HepG2 (cell line): Measurements from ENCODE around the gene TEX35. TPM values are rescaled to one million over a fixed set of nuclear protein-coding genes. Genes with fewer than 3 reads are reported as not detected.
A peak's percentile ranks its signal among the peaks of the same experiment; 100 is the strongest.

Experiments used
- ATF2 ChIP-seq: sonication (generic); formaldehyde crosslinking; IDR thresholded peaks from 2 replicates; pipeline ENCODE4 v1.4.0; 2020; ENCODE audit warnings: missing genetic modification reagents
- ATF7-NPFF ChIP-seq: sonication (generic); formaldehyde crosslinking; IDR thresholded peaks from 2 replicates; pipeline ENCODE4 v1.8.1; 2023; ENCODE audit warnings: mild to moderate bottlenecking, low read depth, missing genetic modification reagents, moderate library complexity
- CBX2 ChIP-seq, 2 experiments: fragments of 200-600 bp in 1 of 2; sonication (generic); formaldehyde crosslinking in 1 of 2; IDR thresholded peaks; 2 replicates each; pipeline versions ENCODE4 v1.7.0 to v1.8.1; 2018 to 2022; ENCODE audit warnings: low read depth in 2 of 2, low read length in 1 of 2, mild to moderate bottlenecking in 1 of 2, missing genetic modification reagents in 1 of 2
- FOXK1 ChIP-seq: sonication (generic); formaldehyde crosslinking; IDR thresholded peaks from 2 replicates; pipeline ENCODE4 v1.4.0; 2020; ENCODE audit warnings: low read depth, missing genetic modification reagents, borderline replicate concordance
- NCOA5 ChIP-seq: sonication (generic); formaldehyde crosslinking; IDR thresholded peaks from 2 replicates; pipeline ENCODE4 v1.4.0; 2020; ENCODE audit warnings: missing genetic modification reagents
- NFAT5 ChIP-seq: sonication (generic); formaldehyde crosslinking; IDR thresholded peaks from 2 replicates; pipeline ENCODE4 v1.4.0; 2020; ENCODE audit warnings: missing genetic modification reagents
- NONO ChIP-seq, 2 experiments: fragments of 450-650 bp in 1 of 2; sonication (generic) in 1 of 2; formaldehyde crosslinking in 1 of 2; IDR thresholded peaks in 1 of 2; conservative IDR thresholded peaks in 1 of 2; 2 replicates each; pipeline versions ENCODE4 v1.6.1 to v1.8.0; 2017 to 2022; ENCODE audit warnings: mild to moderate bottlenecking in 1 of 2, missing genetic modification reagents in 1 of 2, moderate library complexity in 1 of 2
- NR2C2 ChIP-seq: sonication (generic); formaldehyde crosslinking; IDR thresholded peaks from 2 replicates; pipeline ENCODE4 v1.4.0; 2020; ENCODE audit warnings: missing genetic modification reagents, mild to moderate bottlenecking, moderate library complexity, borderline replicate concordance
- POLR2G ChIP-seq: fragments of 200-400 bp; formaldehyde crosslinking; IDR thresholded peaks from 2 replicates; pipeline ENCODE4 v1.6.1; 2018; ENCODE audit warnings: mild to moderate bottlenecking, low read depth, low read length, moderate library complexity
- SMAD9 ChIP-seq: sonication (generic); formaldehyde crosslinking; IDR thresholded peaks from 2 replicates; pipeline ENCODE4 v1.5.1; 2020; ENCODE audit warnings: mild to moderate bottlenecking, missing genetic modification reagents
- SP2 ChIP-seq: sonication (generic); formaldehyde crosslinking; IDR thresholded peaks from 2 replicates; pipeline ENCODE4 v1.5.1; 2020; ENCODE audit warnings: mild to moderate bottlenecking, missing genetic modification reagents
- ZBTB42 ChIP-seq: sonication (generic); formaldehyde crosslinking; IDR thresholded peaks from 2 replicates; pipeline ENCODE4 v1.5.0; 2020; ENCODE audit warnings: mild to moderate bottlenecking, missing genetic modification reagents
- ZFX ChIP-seq: sonication (generic); formaldehyde crosslinking; IDR thresholded peaks from 2 replicates; pipeline ENCODE4 v1.4.0; 2020; ENCODE audit warnings: mild to moderate bottlenecking, low read depth, missing genetic modification reagents, moderate library complexity
- ZMYM2 ChIP-seq: sonication (generic); formaldehyde crosslinking; IDR thresholded peaks from 2 replicates; pipeline ENCODE4 v1.8.0; 2022; ENCODE audit warnings: mild to moderate bottlenecking, missing genetic modification reagents
- ZNF230 ChIP-seq: sonication (generic); formaldehyde crosslinking; IDR thresholded peaks from 2 replicates; pipeline ENCODE4 v1.4.0; 2020; ENCODE audit warnings: mild to moderate bottlenecking, missing genetic modification reagents
- ZNF746 ChIP-seq: sonication (generic); formaldehyde crosslinking; IDR thresholded peaks from 2 replicates; pipeline ENCODE4 v1.8.0; 2022; ENCODE audit warnings: mild to moderate bottlenecking, missing genetic modification reagents
- polyA plus RNA-seq, 8 experiments: library from polyadenylated mRNA; depleted of rRNA in 3 of 8; stranded (reverse) in 7 of 8; unstranded in 1 of 8; fragments of >200 nt; fragmentation: Illumina TruSeq in 4 of 8; extraction: Trizol in 4 of 8; gene quantifications; 2 replicates each; pipeline versions ENCODE4 v1.2.1 to v1.2.3, GENCODE V29; 2011 to 2016; ENCODE audit warnings: low read depth in 4 of 8, missing spikeins in 1 of 8, mixed read lengths in 1 of 8; ENCODE audit not compliant: insufficient read depth in 1 of 8
- total RNA-seq, 5 experiments: library from RNA; depleted of rRNA; stranded (reverse); fragments of >200 nt; fragmentation: Illumina TruSeq; extraction: Trizol; gene quantifications; 2 replicates each; pipeline ENCODE4 v1.2.3, GENCODE V29; 2016; ENCODE audit warnings: low read depth in 1 of 5
- TF ChIP-seq, protein P1 (sequence below): sonication (generic); formaldehyde crosslinking; IDR thresholded peaks from 2 replicates; pipeline ENCODE4 v1.8.1; 2022; ENCODE audit warnings: low read depth, mild to moderate bottlenecking, missing genetic modification reagents

TEX35 gene
- total and polyA plus RNA-seq, 2 of the 13 experiments (the other 11 are each of a cell fraction or from before 2014, with no cell fraction given) = not detected

- TF ChIP-seq FOXK1 (peak; percentile 65; the same call in 1 of the 2 replicates), ZMYM2 (0 out of 2 replicates have a peak, but pooled peaks have one; percentile 20), NCOA5 (no peak), SP2 (CRISPR knock-in tag) (no peak), ZNF230 (peak; percentile 52; the same call in 1 of the 2 replicates), SMAD9 (CRISPR knock-in tag) (no peak), ATF7-NPFF (CRISPR knock-in tag) (no peak), NFAT5 (CRISPR knock-in tag) (peak; percentile 49; the same call in 1 of the 2 replicates), NONO (IDR thresholded peaks at IDR 0.05) (no peak), NONO (CRISPR knock-in tag; conservative IDR thresholded peaks at IDR 0.05) (peak; percentile 60; the same call in 1 of the 2 replicates), ZFX (CRISPR knock-in tag) (peak; percentile 80; the same call in 1 of the 2 replicates), CBX2 (IDR thresholded peaks at IDR 0.05; ENCODE audit: low read depth, low read length) (no peak), CBX2 (CRISPR knock-in tag; IDR thresholded peaks at IDR 0.05; ENCODE audit: low read depth) (no peak), ATF2 (peak; percentile 43; the same call in 1 of the 2 replicates), ZBTB42 (no peak), ZNF746 (CRISPR knock-in tag) (peak; percentile 57; the same call in 1 of the 2 replicates), POLR2G (peak; percentile 87), NR2C2 (CRISPR knock-in tag) (peak; percentile 90)
- TF ChIP-seq, protein P1, sequence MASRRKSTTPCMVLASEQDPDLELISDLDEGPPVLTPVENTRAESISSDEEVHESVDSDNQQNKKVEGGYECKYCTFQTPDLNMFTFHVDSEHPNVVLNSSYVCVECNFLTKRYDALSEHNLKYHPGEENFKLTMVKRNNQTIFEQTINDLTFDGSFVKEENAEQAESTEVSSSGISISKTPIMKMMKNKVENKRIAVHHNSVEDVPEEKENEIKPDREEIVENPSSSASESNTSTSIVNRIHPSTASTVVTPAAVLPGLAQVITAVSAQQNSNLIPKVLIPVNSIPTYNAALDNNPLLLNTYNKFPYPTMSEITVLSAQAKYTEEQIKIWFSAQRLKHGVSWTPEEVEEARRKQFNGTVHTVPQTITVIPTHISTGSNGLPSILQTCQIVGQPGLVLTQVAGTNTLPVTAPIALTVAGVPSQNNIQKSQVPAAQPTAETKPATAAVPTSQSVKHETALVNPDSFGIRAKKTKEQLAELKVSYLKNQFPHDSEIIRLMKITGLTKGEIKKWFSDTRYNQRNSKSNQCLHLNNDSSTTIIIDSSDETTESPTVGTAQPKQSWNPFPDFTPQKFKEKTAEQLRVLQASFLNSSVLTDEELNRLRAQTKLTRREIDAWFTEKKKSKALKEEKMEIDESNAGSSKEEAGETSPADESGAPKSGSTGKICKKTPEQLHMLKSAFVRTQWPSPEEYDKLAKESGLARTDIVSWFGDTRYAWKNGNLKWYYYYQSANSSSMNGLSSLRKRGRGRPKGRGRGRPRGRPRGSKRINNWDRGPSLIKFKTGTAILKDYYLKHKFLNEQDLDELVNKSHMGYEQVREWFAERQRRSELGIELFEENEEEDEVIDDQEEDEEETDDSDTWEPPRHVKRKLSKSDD (CRISPR knock-in tag) = 0 out of 2 replicates have a peak, but pooled peaks have one; percentile 49
Observed at GRCh38 chr1:178541829-178542553, 29.1 kb downstream of the TEX35 start (continued).
